Tibial nerve (tissue), 4 donors: Measurements from ENCODE around the gene SHISA7. TPM values are rescaled to one million over a fixed set of nuclear protein-coding genes. Genes with fewer than 3 reads are reported as not detected.

Source experiments
- DNase-seq, 2 donors: peaks; one replicate each; pipeline ENCODE4 v3.0.0-alpha.2; 2019; ENCODE audit warnings: low spot score in 2 of 2
- H3K27ac ChIP-seq, 4 donors: fragments of 200-600 bp; sonication (generic) in 3 of 4; one replicate each; pipeline ENCODE4 v1.5.1; 2017 to 2019; ENCODE audit warnings: mild to moderate bottlenecking in 1 of 4
- H3K27me3 ChIP-seq, 2 donors: fragments of 200-600 bp; sonication (generic) in 1 of 2; one replicate each; pipeline versions ENCODE4 v1.5.1 to v1.6.0; 2017 to 2019
- H3K36me3 ChIP-seq, 3 donors: fragments of 200-600 bp; sonication (generic); one replicate each; pipeline ENCODE4 v1.5.1; 2018 to 2019
- H3K4me1 ChIP-seq, 4 donors: fragments of 200-600 bp; sonication (generic) in 3 of 4; one replicate each; pipeline ENCODE4 v1.5.1; 2017 to 2019
- H3K4me3 ChIP-seq, 4 donors: fragments of 200-600 bp; sonication (generic) in 3 of 4; one replicate each; pipeline ENCODE4 v1.5.1; 2017 to 2019; ENCODE audit warnings: mild to moderate bottlenecking in 1 of 4, moderate library complexity in 1 of 4
- H3K9me3 ChIP-seq, 4 donors: fragments of 200-600 bp; sonication (generic) in 3 of 4; one replicate each; pipeline ENCODE4 v1.5.1; 2017 to 2019
- EP300 ChIP-seq, 2 donors: sonication (generic); formaldehyde crosslinking; IDR thresholded peaks; one replicate each; pipeline ENCODE4 v1.6.1; 2017; ENCODE audit warnings: antibody characterized with exemption in 2 of 2, mild to moderate bottlenecking in 1 of 2
- POLR2A ChIP-seq, 2 donors: fragments of 450-650 bp; IDR thresholded peaks; one replicate each; pipeline ENCODE4 v1.6.1; 2017; ENCODE audit warnings: antibody characterized with exemption in 2 of 2, mild to moderate bottlenecking in 2 of 2, moderate library complexity in 2 of 2
- WGBS, 2 donors: methylation state at CpG; one replicate each; pipeline ENCODE4 v1.1.5; 2018; 5-methylcytosine and 5-hydroxymethylcytosine counted together
- total RNA-seq, 4 donors: library from RNA; depleted of rRNA; stranded (reverse); fragments of >200 nt; gene quantifications; one replicate each; pipeline ENCODE4 v1.1.0, GENCODE V29; 2016
- TF ChIP-seq, protein P1 (sequence below), 5 experiments: fragments of 200-600 bp in 3 of 5; fragments of 450-650 bp in 2 of 5; sonication (generic) in 3 of 5; IDR thresholded peaks; one replicate each; pipeline ENCODE4 v1.5.1; 2016 to 2019; ENCODE audit warnings: antibody characterized with exemption in 5 of 5, mild to moderate bottlenecking in 3 of 5, moderate library complexity in 2 of 5

SHISA7 gene
- total RNA-seq, 4 donors from 2014 or later = 0.42 to 4.1 (median 2.0) TPM

DNA sequence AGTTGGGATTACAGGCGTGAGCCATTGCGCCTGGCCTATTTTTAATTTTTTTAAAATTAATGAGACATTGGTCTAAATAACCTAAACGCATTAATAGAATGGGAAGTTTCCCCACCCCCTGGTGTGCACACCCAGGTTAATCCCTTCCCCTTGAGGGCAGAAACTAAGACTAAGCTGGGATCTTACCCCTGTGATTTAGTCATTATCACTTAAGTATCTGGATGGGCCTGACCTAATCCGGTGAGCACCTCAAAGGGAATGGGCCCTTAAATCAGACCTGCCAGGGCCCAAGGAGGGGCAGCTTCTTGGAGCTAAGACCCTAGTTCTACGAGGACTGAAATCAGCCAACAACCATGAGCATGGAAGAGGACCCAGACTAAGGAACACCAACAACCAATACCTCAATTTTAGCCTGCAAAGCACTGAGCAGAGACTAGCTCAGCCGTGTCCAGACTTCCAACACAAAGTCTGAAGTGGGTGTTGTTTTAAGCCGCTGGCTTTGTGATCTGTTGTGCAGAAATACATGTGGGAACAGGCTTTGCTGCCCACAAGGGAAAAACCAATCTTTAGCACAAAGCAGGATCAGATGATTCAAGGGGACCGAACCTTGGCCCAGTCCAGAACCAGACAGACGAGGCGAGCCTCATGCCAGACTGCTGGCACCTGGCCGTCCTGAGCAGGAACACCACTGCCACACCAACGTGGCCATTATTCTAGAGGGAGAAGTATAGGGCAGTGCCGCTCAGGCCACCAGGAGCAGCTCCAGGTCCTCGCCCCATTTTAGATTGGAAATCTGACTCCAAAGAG is 42.6 kb downstream of the SHISA7 start:
- TF ChIP-seq, protein P1, sequence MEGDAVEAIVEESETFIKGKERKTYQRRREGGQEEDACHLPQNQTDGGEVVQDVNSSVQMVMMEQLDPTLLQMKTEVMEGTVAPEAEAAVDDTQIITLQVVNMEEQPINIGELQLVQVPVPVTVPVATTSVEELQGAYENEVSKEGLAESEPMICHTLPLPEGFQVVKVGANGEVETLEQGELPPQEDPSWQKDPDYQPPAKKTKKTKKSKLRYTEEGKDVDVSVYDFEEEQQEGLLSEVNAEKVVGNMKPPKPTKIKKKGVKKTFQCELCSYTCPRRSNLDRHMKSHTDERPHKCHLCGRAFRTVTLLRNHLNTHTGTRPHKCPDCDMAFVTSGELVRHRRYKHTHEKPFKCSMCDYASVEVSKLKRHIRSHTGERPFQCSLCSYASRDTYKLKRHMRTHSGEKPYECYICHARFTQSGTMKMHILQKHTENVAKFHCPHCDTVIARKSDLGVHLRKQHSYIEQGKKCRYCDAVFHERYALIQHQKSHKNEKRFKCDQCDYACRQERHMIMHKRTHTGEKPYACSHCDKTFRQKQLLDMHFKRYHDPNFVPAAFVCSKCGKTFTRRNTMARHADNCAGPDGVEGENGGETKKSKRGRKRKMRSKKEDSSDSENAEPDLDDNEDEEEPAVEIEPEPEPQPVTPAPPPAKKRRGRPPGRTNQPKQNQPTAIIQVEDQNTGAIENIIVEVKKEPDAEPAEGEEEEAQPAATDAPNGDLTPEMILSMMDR (IDR thresholded peaks at IDR 0.05) = no peak
- TF ChIP-seq EP300 (IDR thresholded peaks at IDR 0.05) (no peak), POLR2A (IDR thresholded peaks at IDR 0.05) (no peak)
- no peak overlapping the region for H3K27ac ChIP-seq
- H3K36me3 ChIP-seq = peaks cover 0 to 50% (median 7%) of the 10 kb centered on the region in 3 donors
- WGBS, 2 donors = 79 to 81% methylated on average over 14 of the region's 14 CpGs
- no peaks in the 10 kb centered on the region for H3K9me3 ChIP-seq
- no peak for DNase-seq
- H3K27me3 ChIP-seq = no peaks in the 10 kb centered on the region
- H3K4me1 ChIP-seq = peaks cover 0 to 13% (median 4%) of the 10 kb centered on the region in 4 donors
- no peak overlapping the region for H3K4me3 ChIP-seq

GRCh38 chr19:55398200-55398925 is 44.7 kb downstream of the SHISA7 start:
- TF ChIP-seq, protein P1 (IDR thresholded peaks at IDR 0.05) = no peak
- TF ChIP-seq POLR2A (IDR thresholded peaks at IDR 0.05) (no peak), EP300 (IDR thresholded peaks at IDR 0.05) (no peak)
- DNase-seq = no peak
- WGBS, 2 donors = 84 to 85% methylated on average over 12 of the region's 12 CpGs
- Histone ChIP-seq H3K27ac (no peak overlapping the region), H3K36me3 (peaks cover 0 to 31% (median 7%) of the 10 kb centered on the region in 3 donors), H3K27me3 (no peaks in the 10 kb centered on the region), H3K4me3 (no peak overlapping the region), H3K4me1 (peaks cover 0 to 10% (median 4%) of the 10 kb centered on the region in 4 donors), H3K9me3 (no peaks in the 10 kb centered on the region)

DNA sequence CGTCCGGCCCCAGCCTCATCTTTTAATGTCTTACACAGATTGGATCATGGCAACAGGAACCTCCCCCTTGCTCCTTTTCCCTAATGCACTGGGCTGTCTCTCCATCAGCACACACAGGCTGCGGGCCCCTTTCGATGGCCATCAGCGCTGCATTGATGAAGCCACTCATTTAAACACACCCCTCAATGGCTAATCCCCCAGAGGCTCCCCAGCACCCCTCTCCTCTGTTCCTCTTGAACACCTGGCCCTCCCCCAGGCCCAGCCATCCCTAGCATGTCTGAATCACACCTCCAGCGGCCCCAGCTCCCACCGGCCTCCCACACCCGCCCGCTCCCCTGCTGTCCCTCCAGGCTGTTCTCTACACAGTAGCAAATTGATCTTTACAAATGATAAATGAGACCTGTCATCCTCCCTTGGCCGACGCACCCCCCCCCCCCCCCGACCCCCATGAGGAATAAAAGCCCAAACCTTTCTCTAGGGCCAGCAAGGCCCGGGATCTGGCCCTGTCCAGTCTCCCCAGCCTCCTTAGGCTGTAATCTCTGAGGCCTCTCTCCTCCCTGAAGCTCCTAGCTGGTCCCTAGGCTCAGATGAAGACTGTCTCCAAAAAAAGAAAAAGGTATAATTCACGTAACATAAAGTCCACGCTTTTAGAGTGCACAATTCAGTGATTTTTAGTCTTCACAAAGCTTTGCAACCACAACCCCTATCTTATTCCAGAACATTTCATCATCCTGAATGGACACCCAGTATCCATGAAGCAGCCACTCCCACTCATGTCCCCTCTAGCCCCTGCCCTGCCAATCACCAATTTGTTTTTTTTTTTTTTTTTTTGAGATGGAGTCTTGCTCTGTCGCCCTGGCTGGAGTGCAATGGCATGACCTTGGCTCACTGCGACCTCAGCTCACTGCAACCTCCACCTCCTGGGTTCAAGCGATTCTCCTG is 50.0 kb downstream of the SHISA7 start:
- WGBS, 2 donors = 63 to 64% methylated on average over 18 of the region's 18 CpGs
- Histone ChIP-seq H3K27ac (no peak overlapping the region), H3K27me3 (no peaks in the 10 kb centered on the region), H3K9me3 (no peaks in the 10 kb centered on the region), H3K4me1 (peaks cover 0 to 37% (median 9%) of the 10 kb centered on the region in 4 donors), H3K36me3 (peaks cover 0 to 49% (median 4%) of the 10 kb centered on the region in 3 donors), H3K4me3 (no peak overlapping the region)
- no peak for DNase-seq
- TF ChIP-seq EP300 (IDR thresholded peaks at IDR 0.05) (no peak), POLR2A (IDR thresholded peaks at IDR 0.05) (no peak)
- TF ChIP-seq, protein P1 (IDR thresholded peaks at IDR 0.05) = no peak

DNA sequence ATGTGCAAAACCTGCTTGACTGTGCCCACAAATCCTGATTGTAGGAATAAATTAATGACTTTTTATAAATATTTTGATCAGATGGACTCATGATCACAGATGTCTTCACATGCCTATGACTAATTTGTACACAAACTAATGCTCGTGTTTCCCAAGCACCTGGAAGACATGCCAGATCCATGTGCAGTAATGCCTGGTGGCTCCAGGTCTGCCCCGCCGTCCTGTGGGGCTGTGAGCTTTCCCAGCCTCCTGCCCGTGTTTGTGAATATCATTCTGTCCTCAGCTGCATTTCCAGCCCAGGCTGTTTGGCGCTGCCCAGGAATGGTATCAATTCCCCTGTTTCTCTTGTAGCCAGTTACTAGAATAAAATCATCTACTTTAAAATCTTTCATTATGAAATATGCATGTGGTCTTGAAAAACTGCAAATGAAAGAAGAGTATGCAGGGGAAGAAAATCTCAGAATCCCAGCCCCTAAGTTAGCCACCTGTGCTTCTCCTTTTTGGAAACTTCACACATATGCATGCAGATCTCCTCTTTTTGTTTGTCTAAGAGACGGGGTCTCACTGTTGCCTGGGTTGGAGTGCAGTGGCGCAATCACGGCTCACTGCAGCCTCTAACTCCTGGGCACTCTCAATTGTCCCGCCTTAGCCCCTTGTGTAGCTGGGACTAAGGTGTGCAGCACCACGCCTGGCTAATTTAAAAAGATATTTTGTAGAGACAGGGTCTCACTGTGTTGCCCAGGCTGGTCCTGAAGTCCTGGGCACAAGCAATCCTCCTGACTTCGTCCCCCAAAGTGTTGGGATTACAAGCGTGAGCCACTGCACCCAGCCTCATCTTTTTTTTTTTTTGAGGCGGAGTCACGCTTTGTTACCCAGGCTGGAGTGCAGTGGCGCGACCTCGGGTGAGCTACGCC is 51.1 kb downstream of the SHISA7 start:
- peaks cover 0 to 60% (median 12%) of the 10 kb centered on the region in 3 donors for H3K36me3 ChIP-seq
- peaks cover 0 to 49% (median 21%) of the 10 kb centered on the region in 4 donors for H3K4me1 ChIP-seq

More for the DNA sequence above, 51.1 kb downstream of the SHISA7 start:
- Histone ChIP-seq H3K4me3 (no peak overlapping the region), H3K27me3 (no peaks in the 10 kb centered on the region), H3K27ac (peak overlapping the region in 2 of 4 donors; percentile 13 to 28), H3K9me3 (no peaks in the 10 kb centered on the region)
- DNase-seq = no peak
- TF ChIP-seq, protein P1 (IDR thresholded peaks at IDR 0.05) = no peak
- TF ChIP-seq EP300 (IDR thresholded peaks at IDR 0.05) (no peak), POLR2A (IDR thresholded peaks at IDR 0.05) (no peak)
- 67 to 79% methylated on average over 18 of the region's 18 CpGs for WGBS, 2 donors
